ENCODE data around the gene ARHGAP20.

ARHGAP20 gene

DNA sequence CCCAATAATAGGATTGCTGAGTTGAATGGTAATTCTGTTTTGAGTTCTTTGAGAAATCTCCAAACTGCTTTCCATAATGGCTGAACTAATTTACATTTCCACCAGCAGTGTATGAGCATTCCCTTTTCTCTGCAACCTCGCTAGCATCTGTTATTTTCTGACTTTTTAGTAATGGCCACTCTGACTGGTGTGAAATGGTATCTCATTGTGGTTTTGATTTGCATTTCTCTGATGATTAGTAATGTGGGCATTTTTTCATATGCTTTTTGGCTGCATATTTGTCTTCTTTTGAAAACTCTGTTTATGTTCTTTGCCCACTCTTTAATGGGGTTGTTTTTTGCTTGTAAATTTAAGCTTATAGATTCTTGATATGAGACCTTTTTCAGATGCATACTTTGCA, 185.1 kb downstream of the ARHGAP20 start:
- DNase-seq (ENCODE audit: low read depth) = no peak

All from stimulated activated CD8-positive, alpha-beta memory T cell treated with anti-CD3 and anti-CD28 coated beads, Interleukin-15, amount 100 ng/mL, for 24 hours (primary cell).